NCI-H1436 (cell line): ENCODE results near the gene SSTR5.

Experiments used
- DNase-seq: peaks from one replicate; lab custom pipeline; 2025; lab: John Stamatoyannopoulos, UW

The SSTR5 gene

DNA sequence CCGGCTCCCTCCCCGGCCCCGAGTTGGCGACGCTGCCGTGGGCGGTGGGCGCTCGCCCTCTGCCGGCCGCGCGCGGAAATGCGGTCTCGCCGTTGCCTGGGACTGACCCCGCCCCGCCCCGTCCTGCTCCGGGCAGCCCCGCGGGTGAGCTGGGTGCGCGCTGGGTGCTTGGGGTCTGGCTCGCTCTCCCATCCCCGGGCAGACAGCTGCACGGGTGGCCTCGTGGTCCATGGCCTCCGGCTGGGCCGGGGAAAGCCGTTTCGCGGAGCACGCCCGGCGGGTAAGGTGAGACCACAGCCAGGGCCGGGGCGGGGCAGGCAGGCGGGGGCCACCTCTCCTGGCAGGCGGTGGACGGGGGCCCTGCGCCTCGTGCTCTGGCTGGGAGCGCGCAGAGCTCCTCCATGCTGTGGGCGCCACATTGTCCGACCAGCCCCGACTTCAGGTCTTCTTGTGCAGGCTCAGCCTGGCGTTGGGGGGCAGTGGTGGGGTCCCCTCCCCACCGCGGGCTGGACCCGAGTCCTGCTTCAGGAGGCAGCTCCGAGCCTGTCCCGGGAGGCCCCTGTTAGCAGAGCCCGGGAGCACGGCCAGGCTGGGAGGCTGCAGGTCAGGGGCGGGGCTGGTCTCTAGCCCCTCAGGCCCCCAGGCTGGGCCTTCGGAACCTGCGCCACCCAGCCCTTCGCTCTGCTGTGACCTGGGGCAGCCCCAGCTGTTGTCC is 30.5 kb downstream of the SSTR5 start:
- DNase-seq, result peak; percentile 51

GRCh38 chr16:1103636-1103980 is 31.1 kb downstream of the SSTR5 start:
- no peak for DNase-seq

DNA sequence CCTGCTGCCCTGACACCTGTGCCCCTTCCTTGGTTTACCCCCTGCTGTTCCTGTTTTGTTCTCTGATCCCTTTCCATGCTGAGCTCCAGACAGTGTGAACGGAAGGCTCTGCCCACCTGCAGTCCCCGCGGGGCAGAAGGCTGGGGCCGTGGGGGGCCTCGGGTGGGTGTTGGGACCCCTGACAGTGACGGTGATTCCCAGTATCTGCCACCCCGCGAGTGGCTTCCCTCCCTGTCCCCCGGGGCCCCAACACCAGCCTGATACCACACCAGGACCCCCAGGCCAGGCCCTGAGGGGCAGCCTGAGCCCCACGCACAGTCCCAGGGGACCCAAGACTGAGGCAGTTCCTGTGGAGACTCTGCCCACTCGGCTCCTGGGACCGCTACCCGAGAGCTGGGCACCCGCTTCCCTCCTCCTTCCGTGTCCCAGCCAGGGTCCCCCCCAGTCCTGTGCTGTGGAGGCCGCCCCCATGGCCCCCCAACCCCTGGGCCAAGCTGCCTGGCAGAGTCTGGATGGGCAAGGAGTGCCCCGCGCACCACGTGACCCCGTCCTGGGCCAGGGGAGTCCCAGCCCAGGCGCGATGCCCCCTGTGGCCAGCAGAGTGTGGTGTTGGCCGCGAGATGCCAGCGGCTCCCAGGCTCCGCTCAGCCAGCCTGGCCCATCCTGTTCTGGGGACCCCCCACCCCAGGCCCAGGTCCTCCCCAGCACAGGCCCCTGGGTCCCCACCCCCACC is 33.5 kb downstream of the SSTR5 start:
- DNase-seq, result peak; percentile 57

GRCh38 chr16:1106659-1107058 is 34.1 kb downstream of the SSTR5 start:
- no peak for DNase-seq

DNA sequence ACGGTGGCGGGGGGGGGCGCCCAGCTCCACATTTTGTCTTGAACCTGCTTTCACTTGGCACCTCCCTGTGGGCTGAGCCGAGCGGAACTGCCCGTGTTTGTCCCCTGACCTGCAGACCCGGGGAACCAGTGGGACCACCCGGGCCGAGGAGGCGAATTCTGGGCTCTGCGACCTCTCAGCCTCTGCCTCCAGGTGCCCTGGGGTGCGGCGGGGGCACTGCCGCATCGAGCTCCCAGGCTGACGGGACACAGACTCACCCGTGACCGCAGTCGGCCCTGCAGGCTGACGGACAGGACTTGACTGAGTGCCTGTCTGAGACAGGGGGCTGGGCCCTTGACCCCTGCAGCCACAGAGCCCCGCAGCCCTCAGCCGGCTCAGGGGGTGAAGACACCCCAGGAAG is 34.6 kb downstream of the SSTR5 start:
- DNase-seq, result no peak

- no peak for DNase-seq
Measured at GRCh38 chr16:1107731-1108130, 35.2 kb downstream of the SSTR5 start.

GRCh38 chr16:1108299-1109252 is 36.0 kb downstream of the SSTR5 start:
- no peak for DNase-seq

DNA sequence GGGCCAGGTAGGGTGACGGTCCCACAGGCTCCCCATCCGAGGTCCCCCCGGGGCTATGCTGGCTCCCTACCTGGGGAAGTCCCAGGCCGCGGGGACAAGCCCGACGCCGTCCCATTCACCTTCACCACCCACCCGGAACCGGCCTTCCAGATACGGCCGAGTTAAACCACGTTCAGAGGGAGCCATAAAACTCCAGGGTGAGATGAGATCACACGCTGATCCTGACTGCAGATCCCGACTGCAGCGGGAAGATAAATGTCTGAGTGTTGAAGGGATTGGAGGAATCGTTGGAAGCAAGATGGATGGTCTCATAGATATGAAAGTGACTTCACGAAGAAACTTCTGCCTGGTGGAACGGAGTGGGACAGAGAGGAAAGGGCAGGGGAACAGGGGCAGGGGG is 37.1 kb downstream of the SSTR5 start:
- no peak for DNase-seq

DNA sequence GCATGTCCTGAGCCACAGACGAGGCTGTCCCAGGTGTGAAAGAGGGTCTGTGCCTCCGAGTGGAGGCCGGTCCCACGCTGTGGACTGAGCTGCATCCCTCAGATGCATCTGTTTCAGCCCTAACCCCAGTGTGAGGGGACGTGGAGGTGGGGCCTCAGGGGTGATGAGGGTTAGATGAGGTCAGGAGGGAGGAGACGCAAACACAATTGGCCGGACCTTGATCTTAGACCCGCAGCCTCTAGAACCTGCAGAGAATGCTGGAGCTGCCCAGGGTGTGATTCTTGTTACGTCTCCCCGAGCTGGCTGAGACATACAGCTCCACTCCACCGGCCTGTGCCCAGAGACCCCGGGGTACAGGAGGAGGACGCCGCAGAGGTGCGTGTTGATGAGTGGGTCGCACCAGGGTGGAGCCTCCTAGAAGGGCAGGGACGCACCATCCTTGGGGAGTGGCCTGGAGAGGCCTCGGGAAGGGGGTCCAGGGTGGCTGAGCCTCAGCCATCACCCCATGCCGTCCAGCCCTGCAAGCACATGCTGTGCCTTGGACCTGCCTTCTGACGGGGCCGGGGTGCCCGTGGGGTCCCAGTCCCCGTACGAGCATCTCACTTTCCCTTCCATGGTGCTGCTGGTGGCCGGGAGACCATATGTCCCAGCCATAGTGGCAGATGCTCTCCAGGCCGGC is 40.1 kb downstream of the SSTR5 start:
- DNase-seq, result no peak

GRCh38 chr16:1113489-1113888 is 40.9 kb downstream of the SSTR5 start:
- DNase-seq, result no peak

- DNase-seq, result no peak
Measured at GRCh38 chr16:1113889-1114526, 41.5 kb downstream of the SSTR5 start.

GRCh38 chr16:1116693-1117077 is 44.1 kb downstream of the SSTR5 start:
- DNase-seq, result no peak

- DNase-seq, result no peak
Measured at GRCh38 chr16:1117176-1117900, 44.8 kb downstream of the SSTR5 start.

DNA sequence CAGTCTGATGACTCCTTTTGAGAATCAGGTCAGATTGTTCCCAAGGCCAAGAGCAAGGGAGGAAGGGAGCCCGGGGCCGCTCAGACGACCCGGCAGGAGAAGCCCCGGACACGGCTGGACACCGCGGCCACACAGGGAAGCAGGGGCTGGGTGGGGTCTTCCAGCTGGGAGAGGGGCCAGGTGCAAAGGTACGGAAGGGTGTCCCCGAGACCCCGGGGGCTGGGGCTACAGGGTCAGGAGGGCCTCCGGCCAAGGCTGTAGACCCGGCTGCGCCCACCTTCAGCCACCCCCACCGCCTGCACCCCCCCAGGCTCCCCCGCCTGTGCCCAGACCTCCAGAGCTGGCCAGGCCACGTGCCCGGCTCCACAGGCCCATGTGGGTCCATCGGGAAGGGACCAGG is 45.4 kb downstream of the SSTR5 start:
- DNase-seq, result no peak

DNA sequence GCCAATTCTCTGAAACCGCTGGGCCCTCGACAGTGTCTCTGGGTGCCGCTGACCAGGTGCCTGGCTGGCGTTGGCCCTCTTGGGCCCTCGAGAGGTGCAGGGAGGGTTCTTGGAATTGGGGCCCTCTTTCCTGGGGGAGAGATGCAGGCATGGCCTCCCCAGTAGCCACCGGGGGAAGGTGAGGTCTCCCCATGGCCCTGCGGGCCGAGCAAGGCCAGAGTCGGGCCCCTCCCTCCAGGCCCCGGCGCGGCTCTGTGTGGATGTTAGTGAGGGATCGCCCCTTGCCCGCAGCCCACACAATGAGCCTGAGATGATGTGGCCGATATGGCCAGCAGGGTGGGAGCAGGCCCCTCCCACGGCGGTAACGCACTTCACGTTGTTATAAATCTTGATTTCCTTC is 46.6 kb downstream of the SSTR5 start:
- DNase-seq, result no peak

- no peak for DNase-seq
Measured at GRCh38 chr16:1119766-1120576, 47.4 kb downstream of the SSTR5 start.

GRCh38 chr16:1120577-1120941 is 48.0 kb downstream of the SSTR5 start:
- no peak for DNase-seq

DNA sequence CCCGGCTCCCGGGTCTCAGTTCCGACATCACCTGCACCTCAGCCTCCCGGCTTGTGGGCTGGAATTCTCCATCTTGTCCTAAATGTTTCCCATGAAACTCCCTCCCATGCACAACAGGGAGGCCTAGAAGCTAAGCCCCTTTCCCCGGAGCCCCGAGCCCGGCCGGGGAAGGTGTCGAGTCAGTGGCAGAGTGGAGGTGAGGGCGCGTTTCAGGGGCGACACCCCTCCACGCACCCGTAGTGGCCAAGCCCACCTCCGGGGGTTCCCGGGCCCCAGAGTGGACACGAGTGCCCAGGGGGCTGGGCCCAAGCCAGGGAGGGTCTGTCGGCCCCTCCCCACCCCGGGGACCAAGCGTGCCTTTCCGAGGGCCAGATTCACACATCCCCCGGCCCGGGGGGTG is 48.5 kb downstream of the SSTR5 start:
- no peak for DNase-seq

DNA sequence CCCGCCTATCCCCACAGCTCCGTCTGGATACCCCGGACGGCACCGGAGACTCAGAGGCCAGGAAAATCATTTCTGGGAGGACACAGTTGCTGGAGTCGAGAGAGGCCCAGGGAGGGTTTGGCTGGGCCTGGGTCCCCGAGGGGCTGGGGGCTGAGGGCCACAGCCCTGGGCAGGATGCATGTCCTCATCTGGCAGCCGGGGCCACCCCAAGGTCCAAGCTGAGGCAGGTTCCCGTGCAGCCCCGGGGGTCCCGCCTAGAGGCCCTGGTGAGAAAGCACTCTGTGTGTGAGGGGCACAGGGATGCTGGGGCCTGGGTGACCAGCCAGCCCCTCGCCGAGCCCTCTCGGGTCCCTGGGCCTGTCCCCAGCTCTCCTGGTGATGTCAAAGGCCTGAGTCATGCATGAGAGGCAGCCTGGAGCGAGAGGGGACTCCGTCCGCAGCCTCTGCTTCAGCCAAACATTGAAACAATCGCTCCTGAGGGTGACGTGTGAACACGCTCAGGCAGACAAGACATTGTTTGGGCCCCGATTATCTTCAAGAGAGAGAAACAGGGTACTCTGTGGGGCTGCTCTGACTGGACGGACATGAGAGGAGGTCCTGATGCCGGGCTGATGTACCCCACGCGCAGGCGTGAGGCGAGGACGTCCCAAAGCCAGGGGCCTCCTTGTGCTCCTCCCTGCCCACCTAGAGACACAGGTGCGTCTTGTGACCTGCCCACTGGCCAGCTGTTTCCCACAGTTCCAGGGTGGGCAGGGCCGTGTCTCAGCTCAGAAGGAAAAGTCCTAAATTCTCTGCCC is 49.3 kb downstream of the SSTR5 start:
- DNase-seq, result no peak
